GM19043 (cell line): ENCODE data around the gene CTIF.

Source experiments
- ATAC-seq: cut with Tn5 transposase; IDR thresholded peaks from one replicate; pipeline ENCODE4 v1.9.1; 2021; ENCODE audit warnings: low read depth; ENCODE audit not compliant: unreplicated experiment

CTIF gene

DNA sequence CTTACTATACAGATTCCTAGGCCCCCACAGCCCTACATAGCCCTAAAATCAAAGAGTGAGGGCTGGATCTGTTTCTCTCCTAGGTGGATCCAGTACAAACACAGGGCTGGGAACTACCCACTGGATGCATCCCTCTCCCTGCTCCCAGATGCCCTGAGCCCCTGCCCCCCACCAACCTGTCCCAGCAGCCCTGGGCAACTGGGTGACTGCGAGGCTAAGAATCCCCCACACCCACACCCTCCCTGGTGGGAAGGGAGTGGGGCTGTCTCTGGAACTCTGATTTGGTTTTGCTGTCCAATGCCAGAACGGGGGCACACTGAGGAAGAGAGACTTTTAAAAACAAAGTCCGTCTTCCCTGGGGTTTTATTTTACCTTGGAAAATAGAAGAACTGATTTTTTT lies 298.8 kb downstream of the CTIF start:
- ATAC-seq, result no peak

DNA sequence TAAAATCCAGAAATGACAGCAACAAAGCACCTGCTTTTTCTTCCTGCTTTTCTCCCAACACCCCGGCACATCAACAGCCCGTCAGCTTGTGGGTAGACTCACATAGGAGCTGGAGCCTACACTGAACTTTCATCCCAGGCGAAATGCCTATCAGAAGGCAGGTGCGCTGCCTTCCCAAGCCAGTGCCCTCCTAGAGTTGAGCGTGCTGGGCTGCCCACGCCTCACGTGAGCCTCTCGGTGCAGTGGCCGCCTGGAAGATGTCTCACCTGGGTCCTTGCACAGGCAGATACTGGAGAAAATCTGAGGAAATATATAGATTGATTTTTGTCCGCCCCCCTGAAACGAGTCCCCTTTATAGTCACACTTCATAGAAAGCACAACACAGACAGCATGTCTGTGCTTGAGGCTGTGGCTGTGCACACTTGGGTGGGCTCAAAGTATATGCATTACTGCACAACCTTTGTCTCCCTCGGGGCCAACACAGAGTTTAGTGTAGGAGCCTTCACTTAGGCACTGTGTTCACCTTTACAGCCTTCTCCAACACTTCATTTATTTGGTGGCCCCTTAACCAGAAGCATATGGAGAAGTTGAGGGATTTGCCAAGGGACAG lies 299.4 kb downstream of the CTIF start:
- ATAC-seq, result no peak

DNA sequence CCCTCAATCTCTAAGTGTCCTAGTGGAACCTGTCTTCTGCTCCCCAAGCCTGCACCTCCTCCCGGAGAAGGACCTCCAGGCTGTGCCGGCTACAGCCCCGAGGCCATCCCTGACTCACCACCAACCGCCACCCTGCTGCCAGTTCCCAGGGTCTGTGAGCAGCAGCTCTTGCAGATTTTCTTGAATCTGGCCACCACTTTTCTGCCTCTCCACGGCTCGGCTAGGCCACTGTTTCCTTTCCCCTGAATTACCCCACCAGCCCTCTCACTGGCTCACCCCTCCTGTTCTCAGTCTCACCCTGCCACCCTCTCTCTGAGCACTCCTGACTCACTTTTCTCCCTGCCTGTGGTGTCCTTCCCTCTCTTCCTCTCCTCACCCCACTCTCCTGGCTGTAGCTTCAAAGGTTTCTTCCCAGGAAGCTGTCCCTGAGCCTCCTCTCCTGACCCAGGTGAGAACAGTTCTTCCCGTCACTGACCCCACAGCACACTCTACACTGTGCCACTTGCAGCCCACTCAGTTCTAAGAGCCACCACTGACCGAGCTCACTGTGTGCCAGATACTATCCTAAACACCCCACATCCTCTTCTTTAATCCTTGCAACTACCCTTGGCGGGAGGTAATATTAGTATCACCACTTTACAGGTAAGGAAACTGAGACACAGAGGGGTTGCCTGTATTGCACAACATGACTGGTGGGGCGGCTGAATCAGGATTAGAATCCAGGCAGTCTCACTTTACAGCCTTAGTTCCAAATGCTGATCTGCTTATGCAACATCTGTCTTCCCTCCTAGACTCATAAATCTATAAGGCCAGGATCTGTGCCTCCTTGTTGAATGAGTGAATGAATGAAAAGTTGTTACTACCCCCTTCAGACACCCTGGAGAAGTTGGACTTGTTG lies 300.3 kb downstream of the CTIF start:
- no peak for ATAC-seq

DNA sequence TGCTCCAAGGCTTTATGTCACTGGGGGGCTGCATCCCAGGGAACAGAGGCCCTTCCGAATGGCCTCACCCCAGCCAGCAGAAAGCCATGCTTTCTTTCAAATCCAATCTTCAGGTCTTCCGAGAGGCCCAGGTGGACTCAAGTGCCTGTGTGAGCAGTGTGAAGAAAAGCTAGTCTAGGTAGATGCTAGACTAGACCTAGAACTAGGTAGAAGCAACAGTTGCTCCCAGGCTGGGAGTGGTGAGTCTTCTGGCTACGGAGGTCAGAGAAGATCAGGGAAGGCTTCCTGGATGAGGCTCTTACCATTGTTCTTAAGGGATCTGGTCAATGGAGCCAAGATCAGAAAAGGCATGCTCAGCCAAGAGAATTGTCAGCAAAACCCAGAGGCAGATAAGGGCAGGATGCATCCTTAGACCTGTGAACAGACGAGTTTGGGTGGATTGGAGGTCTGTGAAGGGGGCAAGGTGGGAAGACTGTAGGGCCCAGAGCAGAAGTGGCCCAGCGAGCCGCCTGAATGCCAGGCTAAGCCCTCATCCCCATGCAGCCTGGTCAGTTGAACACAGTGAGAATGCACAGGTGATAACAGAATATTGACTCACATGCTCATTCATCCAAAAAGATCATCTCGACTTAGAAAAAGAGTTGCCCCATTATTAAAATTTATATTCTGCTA lies 301.1 kb downstream of the CTIF start:
- no peak for ATAC-seq

DNA sequence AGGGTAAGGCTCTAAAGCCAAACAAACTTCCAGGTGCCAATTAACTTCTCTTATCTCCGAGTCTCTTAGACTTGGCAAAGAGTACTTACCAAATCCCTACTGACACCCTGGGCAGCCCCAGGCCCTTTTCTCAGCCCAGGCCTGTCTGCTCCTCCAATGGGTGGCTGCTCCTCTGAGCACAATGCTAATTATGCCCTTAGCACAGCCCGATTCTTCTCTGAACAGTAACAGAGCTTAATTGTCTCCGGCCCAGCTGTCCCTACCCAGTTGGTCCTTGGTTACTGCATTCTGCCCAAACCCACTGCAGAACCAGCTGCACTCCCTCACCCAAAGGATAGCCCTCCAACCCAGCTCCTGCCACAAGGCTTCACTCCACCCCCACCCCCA lies 301.7 kb downstream of the CTIF start:
- ATAC-seq, result no peak

DNA sequence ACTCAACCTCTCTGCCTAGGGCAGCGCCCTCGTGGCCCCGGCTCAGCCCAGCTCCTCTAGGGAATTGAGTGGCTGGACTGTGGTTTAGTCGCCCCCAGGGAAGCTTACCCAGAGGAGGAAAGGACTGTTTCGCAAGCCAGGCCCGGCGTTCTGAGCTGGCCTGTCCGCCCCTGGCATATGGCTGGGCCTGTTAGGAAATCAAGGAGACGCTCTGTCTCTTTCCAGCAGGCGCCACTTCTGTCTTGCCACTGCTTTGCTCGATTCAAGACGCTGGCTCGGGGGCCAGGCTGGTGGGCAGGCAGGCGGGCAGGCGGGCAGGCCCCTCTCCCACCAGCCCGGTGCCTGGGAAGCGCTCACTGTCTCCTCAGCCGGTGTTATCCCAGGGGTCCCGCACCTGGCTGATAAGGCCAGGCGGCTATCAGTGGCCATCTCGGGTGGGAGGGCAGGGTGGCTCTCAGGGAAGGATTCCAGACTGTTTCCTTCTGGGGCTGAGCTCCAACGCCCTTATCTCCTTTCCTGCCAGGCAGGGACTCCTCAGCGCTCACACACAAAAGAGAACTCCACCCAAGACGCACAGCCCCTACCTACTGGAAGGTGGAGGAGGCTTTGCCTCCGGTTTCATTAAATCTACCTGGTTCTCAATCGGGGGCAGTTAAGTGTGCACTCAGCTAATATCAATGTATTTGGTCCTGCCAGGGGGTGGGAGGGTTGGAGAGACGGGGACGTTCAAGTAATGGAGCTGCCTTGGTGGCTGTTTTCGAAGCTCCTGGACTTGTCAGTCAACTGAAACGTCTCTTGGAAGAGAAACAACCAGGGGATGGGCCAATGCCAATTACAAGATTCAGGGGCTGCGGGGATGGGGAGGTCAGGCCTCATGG lies 302.8 kb downstream of the CTIF start:
- ATAC-seq, result no peak

DNA sequence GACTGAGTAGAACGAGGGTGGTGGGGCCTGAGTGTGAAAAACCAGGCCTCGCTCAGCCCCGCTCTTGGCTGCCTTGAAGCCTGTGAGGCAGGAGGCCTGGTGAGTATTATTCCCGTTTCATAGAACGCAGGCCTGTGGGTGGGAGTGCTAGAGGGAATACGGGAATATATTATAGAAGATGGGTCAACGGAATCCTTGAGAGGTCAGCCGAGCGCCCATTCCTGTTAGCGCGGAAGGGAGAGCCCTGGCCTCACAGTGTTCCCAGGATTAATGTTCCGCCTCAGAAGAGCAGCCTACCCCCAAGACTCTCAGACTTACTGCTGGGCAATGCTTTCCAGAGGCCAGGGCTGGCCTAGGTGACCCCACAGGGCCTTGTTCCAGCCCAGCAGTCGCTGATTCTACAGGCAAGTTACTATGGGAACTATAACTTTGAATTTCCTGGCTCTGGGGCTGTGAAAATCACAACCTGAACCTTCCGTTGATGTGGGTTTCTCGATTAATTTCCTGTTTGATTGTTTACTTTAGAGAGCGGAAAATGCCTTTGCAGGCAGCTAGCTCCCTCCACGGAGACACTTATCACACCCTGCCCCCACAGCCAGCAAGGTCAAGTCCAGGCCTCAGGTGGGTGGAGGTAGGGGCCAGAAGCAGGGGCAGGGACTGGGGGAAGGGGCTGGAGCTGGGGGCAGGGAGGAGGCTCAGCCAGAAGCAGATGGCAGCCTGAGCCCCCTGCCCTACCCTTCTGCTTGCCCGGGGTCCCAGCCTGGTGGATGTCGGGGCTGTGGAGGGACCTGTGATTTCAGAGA lies 303.6 kb downstream of the CTIF start:
- no peak for ATAC-seq

DNA sequence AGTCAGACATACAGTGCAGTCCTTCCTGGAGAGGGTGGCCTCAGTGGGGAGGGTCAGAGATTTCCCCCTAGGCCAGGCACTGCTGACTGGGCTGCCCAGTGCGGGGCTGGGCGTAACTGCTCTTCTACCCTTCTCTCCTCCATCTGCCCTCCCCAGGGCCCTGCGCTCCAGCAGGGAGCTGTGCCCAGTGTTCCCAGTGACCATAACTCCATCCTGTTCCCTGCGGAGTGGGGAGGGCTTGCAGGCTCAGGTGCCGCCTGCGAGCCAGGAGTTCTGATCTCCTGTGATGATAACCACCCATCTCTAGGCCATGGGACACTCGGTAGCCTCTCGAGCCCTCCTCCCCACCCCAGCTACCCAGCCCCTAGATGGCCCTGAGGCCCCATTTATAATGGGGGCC lies 304.3 kb downstream of the CTIF start:
- no peak for ATAC-seq

DNA sequence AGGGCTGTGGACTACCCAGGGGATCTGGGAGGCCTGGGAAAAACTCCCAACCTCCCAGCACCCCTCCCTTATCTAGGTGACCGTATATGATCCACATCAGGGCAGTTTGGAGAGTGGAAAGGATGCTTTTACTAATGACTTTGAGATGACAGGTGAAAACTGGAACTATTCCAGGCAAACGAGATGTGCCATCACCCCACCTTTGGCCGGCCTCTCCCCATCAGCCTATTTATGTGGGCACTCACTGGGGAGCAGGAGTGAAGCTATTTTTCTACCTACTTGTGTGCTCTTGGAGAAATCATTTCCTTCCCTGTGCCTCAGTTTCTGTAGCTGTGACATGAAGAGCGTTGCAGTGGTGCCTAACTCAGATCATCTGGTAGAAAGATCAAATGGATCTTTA lies 304.8 kb downstream of the CTIF start:
- ATAC-seq, result no peak

DNA sequence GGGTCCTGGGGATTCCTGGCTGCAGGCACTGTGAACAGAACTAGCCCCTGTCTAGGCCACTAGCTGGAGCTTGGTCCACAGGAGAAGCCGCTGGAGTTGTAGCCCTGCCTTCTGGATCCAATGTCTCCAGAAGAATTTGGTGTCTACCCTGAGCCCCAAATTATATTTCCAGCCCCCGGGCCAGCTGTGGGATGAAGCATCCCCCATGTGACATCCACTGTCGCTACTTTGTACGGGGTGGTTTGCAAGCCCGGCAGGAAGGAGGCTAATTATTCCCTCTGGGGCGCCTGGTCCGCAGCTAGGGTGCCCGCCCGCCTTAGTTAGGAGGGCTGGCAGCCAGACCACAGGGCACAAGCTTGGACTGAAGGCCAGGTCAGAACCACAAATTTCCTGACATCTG lies 305.4 kb downstream of the CTIF start:
- no peak for ATAC-seq

DNA sequence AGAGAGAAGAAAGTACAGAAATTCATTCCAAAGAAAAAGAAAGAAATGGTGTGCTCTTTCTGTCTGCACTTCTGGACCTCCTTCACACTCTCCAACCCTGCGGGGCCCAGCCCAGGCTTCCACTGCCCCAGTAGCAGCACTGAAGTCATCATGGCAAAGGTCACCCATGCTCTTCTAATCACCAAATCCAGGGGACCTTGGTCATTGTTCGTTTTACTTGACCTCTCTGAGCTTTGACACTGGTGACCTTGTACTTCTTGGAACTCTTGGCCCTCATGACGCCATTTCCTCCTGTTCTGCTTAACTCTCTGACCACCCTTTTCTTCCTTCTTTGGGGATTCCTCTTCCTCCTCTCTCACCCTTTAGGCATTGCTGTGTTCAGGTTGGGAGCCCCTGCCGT lies 306.3 kb downstream of the CTIF start:
- ATAC-seq, result no peak

DNA sequence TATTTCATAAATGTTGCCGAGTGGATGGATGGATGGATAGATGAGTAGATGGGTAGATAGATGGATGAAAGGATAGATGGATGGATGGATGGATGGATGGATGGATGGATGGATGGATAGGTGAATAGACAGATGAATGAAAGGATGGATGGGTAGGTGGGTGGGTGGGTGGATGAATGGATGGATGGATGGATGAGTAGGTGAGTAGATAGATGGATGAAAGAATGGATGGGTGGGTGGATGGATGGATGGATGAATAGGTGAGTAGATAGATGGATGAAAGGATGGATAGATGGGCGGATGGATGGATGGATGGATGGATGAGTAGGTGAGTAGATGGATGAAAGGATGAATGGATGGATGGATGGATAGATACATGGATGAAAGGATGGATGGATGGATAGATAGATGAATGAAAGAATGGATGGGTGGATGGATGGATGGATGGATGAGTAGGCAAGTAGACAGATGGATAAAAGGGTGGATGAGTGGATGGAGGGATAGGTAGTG lies 307.6 kb downstream of the CTIF start:
- ATAC-seq, result no peak

DNA sequence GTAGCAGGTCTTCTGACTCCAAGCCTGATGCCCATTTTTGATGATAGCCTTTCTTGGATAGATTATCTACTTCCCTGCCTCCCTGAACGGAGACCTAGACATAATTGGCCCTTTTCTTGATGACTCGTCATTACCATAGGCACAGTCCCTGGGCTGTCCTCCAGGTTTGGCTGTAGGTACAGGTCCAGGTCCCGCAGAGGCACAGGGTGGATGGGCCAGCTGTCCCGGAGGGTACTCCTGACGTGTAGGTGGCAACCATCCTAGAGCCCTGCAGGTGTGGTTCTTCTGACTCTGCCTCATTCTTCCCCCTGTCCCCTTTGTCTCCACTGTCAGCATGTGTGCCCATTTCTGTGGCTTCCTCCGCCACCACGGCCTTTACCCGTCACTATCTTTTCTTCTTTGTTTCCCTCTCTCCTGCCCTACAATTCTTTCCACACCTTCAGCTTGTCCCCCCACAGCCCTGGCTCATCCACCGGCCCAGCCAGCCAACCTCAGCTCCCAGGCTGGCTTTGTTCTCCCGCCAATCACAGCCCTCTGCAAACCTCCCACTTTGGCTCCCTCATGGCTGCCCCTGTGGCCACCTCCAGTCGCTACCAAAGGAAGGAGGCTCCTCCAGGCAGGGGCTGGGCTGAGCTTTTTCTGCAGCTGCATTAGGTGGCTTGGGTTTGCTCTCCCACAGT lies 309.1 kb downstream of the CTIF start:
- ATAC-seq, result no peak

DNA sequence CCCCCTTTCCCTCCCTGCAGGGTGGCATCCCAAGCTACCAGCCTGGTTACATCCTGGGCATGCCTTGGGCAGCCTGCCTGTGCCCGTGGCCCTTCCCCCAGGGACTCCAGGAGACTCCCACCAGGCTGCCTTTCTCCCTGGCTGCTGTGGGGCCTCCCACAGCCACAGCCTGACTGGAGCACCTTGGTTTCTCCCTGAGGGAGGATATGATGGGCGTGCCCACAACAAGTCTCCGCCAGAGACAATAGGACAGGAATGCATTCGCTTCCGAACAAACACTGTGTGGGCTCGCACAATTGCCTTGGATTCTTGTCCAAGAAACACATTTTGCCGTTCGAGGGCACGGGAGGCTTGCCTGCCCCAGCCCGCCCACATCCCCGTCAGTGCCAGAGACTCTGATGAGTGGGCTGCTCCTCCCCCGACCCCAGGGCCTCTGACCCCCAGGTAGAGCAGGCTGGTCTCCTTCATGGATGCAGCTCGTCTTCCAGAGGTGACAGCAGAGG lies 309.9 kb downstream of the CTIF start:
- ATAC-seq, result no peak

DNA sequence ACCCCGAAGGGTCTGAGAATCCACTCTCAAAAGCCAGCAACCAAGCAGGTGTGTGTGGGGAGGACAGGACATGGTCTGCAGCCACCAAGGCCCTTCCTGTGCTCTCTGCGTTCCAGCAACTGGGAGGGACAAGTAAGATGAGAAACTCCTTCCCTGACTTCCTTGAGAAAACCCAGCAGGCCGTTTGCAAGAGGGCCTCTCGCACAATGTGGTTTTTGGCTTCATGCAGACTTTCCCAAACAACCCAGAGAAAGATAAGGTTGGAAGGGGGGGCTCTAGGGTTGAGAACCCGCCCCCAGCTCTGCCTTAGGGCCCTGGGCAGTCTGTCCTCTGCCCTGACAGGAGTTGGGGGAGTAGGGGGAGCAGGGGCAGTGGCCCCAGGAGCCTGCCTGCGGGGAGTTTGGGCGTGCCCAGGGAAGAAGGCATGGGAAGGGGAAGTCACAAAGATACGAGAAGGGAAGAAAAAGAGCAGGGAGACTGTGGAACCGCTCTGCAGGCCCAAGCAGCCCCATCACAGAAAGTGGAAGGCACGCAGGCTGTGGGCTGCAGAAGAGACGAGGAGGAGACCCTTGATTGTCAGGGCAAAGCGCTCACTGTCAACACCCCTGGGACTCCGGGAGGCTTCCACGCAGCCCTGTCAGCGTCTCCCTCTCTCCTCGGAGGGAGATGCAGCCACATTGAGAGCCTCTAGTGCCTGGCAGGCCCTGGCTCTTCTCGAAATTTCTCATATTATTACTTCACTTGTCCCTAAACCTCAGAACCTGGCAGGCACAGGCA lies 312.2 kb downstream of the CTIF start:
- no peak for ATAC-seq

DNA sequence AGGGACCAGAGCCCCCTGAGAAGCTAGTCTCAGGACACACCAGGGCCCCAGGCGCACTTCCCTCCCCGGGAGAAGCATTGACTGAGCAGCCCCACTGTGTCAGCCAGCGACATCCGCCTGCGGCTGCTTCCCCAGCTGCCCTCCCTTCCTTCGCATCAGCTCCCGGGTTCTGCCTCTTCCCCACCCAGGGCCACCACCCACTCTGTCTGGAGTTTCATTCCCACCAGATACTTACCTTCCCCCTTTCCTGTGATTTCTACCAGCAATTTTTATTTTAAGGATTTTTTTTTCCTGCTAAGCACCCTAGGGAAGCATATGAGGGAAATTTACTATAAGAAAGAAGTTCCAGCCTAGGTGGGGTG lies 312.7 kb downstream of the CTIF start:
- ATAC-seq, result no peak

DNA sequence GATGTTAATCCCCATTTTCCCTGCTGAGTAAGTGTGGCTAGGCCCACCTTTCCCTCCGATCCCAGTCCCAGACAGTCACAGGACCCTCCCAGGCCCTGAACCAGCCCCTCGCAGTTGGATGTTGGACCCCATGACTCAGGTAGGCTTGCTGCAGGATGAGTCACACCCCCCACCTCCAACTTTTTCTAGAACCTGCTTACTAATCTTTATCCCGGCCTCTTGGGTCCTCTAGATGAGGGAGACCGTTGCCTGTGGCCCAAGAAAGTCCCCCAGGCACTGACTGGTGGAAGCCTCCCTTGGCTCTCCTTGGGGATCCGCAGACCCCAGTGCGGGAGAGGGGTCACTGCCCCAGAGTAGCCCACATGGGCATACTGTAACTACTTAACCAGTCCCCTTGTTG lies 313.5 kb downstream of the CTIF start:
- no peak for ATAC-seq

DNA sequence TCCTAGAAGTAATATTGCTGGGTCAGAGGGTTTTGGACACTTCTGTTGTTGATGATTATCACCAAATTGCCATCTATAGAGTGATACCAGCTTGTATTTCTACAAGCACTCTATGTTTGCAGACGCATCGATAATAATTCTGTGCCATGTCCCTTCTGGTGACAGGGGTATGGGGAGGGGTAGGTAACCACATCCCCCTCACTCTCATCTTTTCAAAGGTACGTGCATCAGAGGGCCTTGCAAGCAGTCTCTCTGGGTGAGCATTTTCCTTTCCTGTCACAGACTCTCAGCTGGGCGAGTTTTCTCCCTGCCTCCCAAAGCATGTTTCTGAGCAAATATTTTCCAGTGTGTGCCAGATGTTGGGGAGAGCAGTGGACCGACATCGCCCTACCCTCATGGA lies 314.0 kb downstream of the CTIF start:
- ATAC-seq, result no peak
